HEK293 (cell line): ENCODE measurements around the gene DDX31.

Experiments used
- CTCF ChIA-PET: fragments of 350-600 bp; formaldehyde crosslinking; extraction: SDS; loops from one replicate; lab custom pipeline; 2021; ENCODE audit warnings: antibody characterized with exemption; lab: Yijun Ruan, JAX
- POLR2A ChIA-PET: fragments of 300-600 bp; formaldehyde crosslinking; extraction: SDS; loops from one replicate; lab custom pipeline; 2020; ENCODE audit warnings: antibody characterized with exemption, inconsistent platforms; lab: Yijun Ruan, JAX
- H3K27ac ChIP-seq: fragments of 200-500 bp; sonication (Bioruptor generic); 2 replicates; pipeline ENCODE4 v1.5.1; 2014; ENCODE audit warnings: low read depth, low read length, control low read depth, inconsistent platforms; ENCODE audit errors: extremely low read depth
- H3K36me3 ChIP-seq, 2 experiments: fragments of 200-500 bp in 1 of 2; sonication (Bioruptor generic) in 1 of 2; 1 replicate in 1 of 2; 2 replicates in 1 of 2; pipeline ENCODE4 v1.5.1; 2014 to 2017; ENCODE audit warnings: inconsistent platforms in 2 of 2, low read length in 2 of 2; ENCODE audit not compliant: control insufficient read depth in 2 of 2, insufficient read depth in 1 of 2
- H3K4me1 ChIP-seq: fragments of 200-500 bp; sonication (Bioruptor generic); 2 replicates; pipeline ENCODE4 v1.5.1; 2014; ENCODE audit warnings: mild to moderate bottlenecking, low read length, inconsistent platforms; ENCODE audit not compliant: control insufficient read depth, insufficient read depth
- H3K4me3 ChIP-seq: 2 replicates; pipeline ENCODE4 v1.5.1; 2011; ENCODE audit warnings: low read depth, mild to moderate bottlenecking, control low read depth, low read length, moderate library complexity
- H3K9me3 ChIP-seq: fragments of 200-500 bp; sonication (Bioruptor generic); 2 replicates; pipeline ENCODE4 v1.5.1; 2014; ENCODE audit warnings: low read depth, low read length, inconsistent platforms; ENCODE audit not compliant: control insufficient read depth, insufficient read depth
- HOXD13 ChIP-seq: sonication (generic); formaldehyde crosslinking; IDR thresholded peaks from 2 replicates; pipeline ENCODE4 v1.8.0; 2022; ENCODE audit warnings: missing genetic modification reagents, borderline replicate concordance
- KLF16 ChIP-seq: fragments of 450-650 bp; formaldehyde crosslinking; IDR thresholded peaks from 2 replicates; pipeline ENCODE4 v1.5.1; 2017; ENCODE audit warnings: missing biosample characterization, missing genetic modification characterization
- MEIS1 ChIP-seq: sonication (generic); formaldehyde crosslinking; IDR thresholded peaks from 2 replicates; pipeline ENCODE4 v1.8.1; 2022; ENCODE audit warnings: missing genetic modification reagents, mild to moderate bottlenecking, borderline replicate concordance
- ZBTB1 ChIP-seq: fragments of 450-650 bp; formaldehyde crosslinking; IDR thresholded peaks from 2 replicates; pipeline ENCODE4 v1.5.1; 2016; ENCODE audit warnings: missing biosample characterization, missing genetic modification characterization
- ZBTB20 ChIP-seq: fragments of 450-650 bp; formaldehyde crosslinking; IDR thresholded peaks from 2 replicates; pipeline ENCODE4 v1.5.1; 2016; ENCODE audit warnings: missing biosample characterization, missing genetic modification characterization
- ZFHX2 ChIP-seq: fragments of 450-650 bp; formaldehyde crosslinking; conservative IDR thresholded peaks from 2 replicates; pipeline ENCODE4 v1.5.1; 2016; ENCODE audit warnings: missing biosample characterization, missing genetic modification characterization
- ZNF121 ChIP-seq: fragments of 450-650 bp; formaldehyde crosslinking; IDR thresholded peaks from 2 replicates; pipeline ENCODE4 v1.5.1; 2016; ENCODE audit warnings: missing biosample characterization, missing genetic modification characterization
- ZNF157 ChIP-seq: fragments of 450-650 bp; formaldehyde crosslinking; IDR thresholded peaks from 2 replicates; pipeline ENCODE4 v1.5.1; 2016; ENCODE audit warnings: missing biosample characterization, missing genetic modification characterization
- ZNF223 ChIP-seq: fragments of 450-650 bp; formaldehyde crosslinking; IDR thresholded peaks from 2 replicates; pipeline ENCODE4 v1.5.1; 2016; ENCODE audit warnings: missing biosample characterization, missing genetic modification characterization
- ZNF266 ChIP-seq: fragments of 450-650 bp; formaldehyde crosslinking; IDR thresholded peaks from 2 replicates; pipeline ENCODE4 v1.5.1; 2016; ENCODE audit warnings: missing biosample characterization, missing genetic modification characterization, low read depth
- ZNF292 ChIP-seq: fragments of 450-650 bp; formaldehyde crosslinking; IDR thresholded peaks from 2 replicates; pipeline ENCODE4 v1.5.1; 2016; ENCODE audit warnings: low read depth, missing biosample characterization, missing genetic modification characterization, borderline replicate concordance
- ZNF335 ChIP-seq: fragments of 450-650 bp; formaldehyde crosslinking; conservative IDR thresholded peaks from 2 replicates; pipeline ENCODE4 v1.5.1; 2016; ENCODE audit warnings: missing biosample characterization, missing genetic modification characterization
- ZNF350 ChIP-seq: fragments of 450-650 bp; formaldehyde crosslinking; IDR thresholded peaks from 2 replicates; pipeline ENCODE4 v1.5.0; 2017; ENCODE audit warnings: missing biosample characterization, mild to moderate bottlenecking, missing genetic modification characterization
- ZNF426 ChIP-seq: fragments of 450-650 bp; formaldehyde crosslinking; IDR thresholded peaks from 2 replicates; pipeline ENCODE4 v1.5.1; 2017; ENCODE audit warnings: missing biosample characterization, missing genetic modification characterization, mild to moderate bottlenecking, inconsistent platforms, moderate library complexity
- ZNF521 ChIP-seq: fragments of 450-650 bp; formaldehyde crosslinking; IDR thresholded peaks from 2 replicates; pipeline ENCODE4 v1.5.1; 2017; ENCODE audit warnings: missing biosample characterization, mild to moderate bottlenecking, missing genetic modification characterization
- ZNF529 ChIP-seq: fragments of 450-650 bp; formaldehyde crosslinking; IDR thresholded peaks from 2 replicates; pipeline ENCODE4 v1.5.1; 2017; ENCODE audit warnings: missing genetic modification characterization, missing biosample characterization; ENCODE audit not compliant: insufficient replicate concordance
- ZNF654 ChIP-seq: fragments of 450-650 bp; formaldehyde crosslinking; IDR thresholded peaks from 2 replicates; pipeline ENCODE4 v1.5.1; 2016; ENCODE audit warnings: low read depth, missing biosample characterization, missing genetic modification characterization
- ZNF664 ChIP-seq: fragments of 450-650 bp; formaldehyde crosslinking; IDR thresholded peaks from 2 replicates; pipeline ENCODE4 v1.5.1; 2016; ENCODE audit warnings: missing biosample characterization, missing genetic modification characterization
- ZNF776 ChIP-seq: fragments of 450-650 bp; formaldehyde crosslinking; IDR thresholded peaks from 2 replicates; pipeline ENCODE4 v1.5.0; 2017; ENCODE audit warnings: missing biosample characterization, missing genetic modification characterization, borderline replicate concordance
- ZNF792 ChIP-seq: fragments of 450-650 bp; formaldehyde crosslinking; IDR thresholded peaks from 2 replicates; pipeline ENCODE4 v1.5.1; 2016; ENCODE audit warnings: missing biosample characterization, missing genetic modification characterization
- TF ChIP-seq, protein P1 (sequence below): fragments of 450-650 bp; formaldehyde crosslinking; IDR thresholded peaks from 2 replicates; pipeline ENCODE4 v1.5.1; 2016; ENCODE audit warnings: missing biosample characterization, missing genetic modification characterization
- TF ChIP-seq, protein P2 (sequence below): fragments of 450-650 bp; formaldehyde crosslinking; IDR thresholded peaks from 2 replicates; pipeline ENCODE4 v1.5.1; 2016; ENCODE audit warnings: missing biosample characterization, missing genetic modification characterization
- TF ChIP-seq, protein P3 (sequence below): fragments of 450-650 bp; formaldehyde crosslinking; conservative IDR thresholded peaks from 2 replicates; pipeline ENCODE4 v1.5.1; 2016; ENCODE audit warnings: low read depth, missing biosample characterization, missing genetic modification characterization
- TF ChIP-seq, protein P4 (sequence below): IDR thresholded peaks from 2 replicates; pipeline ENCODE4 v1.6.1; 2011; ENCODE audit warnings: mild to moderate bottlenecking, low read depth, low read length, borderline replicate concordance
- TF ChIP-seq, protein P5 (sequence below): fragments of 450-650 bp; formaldehyde crosslinking; IDR thresholded peaks from 2 replicates; pipeline ENCODE4 v1.5.1; 2017; ENCODE audit warnings: missing biosample characterization, mild to moderate bottlenecking, missing genetic modification characterization, moderate library complexity

The DDX31 gene

DNA sequence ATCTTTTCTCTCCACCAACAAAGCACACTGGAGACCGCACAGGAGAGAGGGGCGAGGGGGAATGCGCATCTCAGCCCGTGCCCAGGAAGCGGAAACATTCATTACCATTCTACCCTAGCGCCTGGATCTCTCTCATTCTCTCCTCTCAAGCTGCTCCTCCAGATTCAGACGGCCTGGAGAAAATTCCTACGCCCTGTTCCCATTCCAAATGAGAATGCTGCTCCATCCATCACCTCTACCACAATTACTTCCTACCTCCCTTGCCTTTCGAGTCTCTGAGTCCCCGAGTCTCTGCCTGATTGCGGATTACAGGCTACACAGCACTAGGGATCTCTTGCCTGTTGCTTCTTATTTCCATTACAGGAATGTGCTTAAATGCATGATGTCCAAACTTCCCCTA, 6.7 kb downstream of the DDX31 start:
- Histone ChIP-seq H3K4me3 (no peak overlapping the region), H3K36me3 (peaks cover 4 to 47% of the 10 kb centered on the region in 2 experiments; a peak in 2 of 3 replicates)
- POLR2A ChIA-PET = no interaction called here
- no peak for TF ChIP-seq ZBTB1 (tag by site-specific recombination)
- TF ChIP-seq, protein P1, sequence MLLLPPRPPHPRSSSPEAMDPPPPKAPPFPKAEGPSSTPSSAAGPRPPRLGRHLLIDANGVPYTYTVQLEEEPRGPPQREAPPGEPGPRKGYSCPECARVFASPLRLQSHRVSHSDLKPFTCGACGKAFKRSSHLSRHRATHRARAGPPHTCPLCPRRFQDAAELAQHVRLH (tag by site-specific recombination) = no peak
- TF ChIP-seq MEIS1 (CRISPR knock-in tag) = no peak
- no peak for TF ChIP-seq ZNF529 (tag by site-specific recombination)
- no peak for TF ChIP-seq ZNF654 (tag by site-specific recombination)
- no peak for TF ChIP-seq ZNF792 (tag by site-specific recombination)
- no peak for TF ChIP-seq ZNF157 (tag by site-specific recombination)
- TF ChIP-seq ZNF292 (tag by site-specific recombination) = no peak
- TF ChIP-seq KLF16 (tag by site-specific recombination) = no peak
- TF ChIP-seq, protein P2, sequence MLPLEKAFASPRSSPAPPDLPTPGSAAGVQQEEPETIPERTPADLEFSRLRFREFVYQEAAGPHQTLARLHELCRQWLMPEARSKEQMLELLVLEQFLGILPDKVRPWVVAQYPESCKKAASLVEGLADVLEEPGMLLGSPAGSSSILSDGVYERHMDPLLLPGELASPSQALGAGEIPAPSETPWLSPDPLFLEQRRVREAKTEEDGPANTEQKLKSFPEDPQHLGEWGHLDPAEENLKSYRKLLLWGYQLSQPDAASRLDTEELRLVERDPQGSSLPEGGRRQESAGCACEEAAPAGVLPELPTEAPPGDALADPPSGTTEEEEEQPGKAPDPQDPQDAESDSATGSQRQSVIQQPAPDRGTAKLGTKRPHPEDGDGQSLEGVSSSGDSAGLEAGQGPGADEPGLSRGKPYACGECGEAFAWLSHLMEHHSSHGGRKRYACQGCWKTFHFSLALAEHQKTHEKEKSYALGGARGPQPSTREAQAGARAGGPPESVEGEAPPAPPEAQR (tag by site-specific recombination) = no peak
- no peak for TF ChIP-seq ZFHX2 (tag by site-specific recombination)
- no peak for TF ChIP-seq HOXD13 (CRISPR knock-in tag)
- TF ChIP-seq, all 188 proteins: peak for 0
- no peaks in the 10 kb centered on the region for H3K4me1 ChIP-seq
- CTCF ChIA-PET = no interaction called here
- no peak overlapping the region for H3K27ac ChIP-seq
- no peaks in the 10 kb centered on the region for H3K9me3 ChIP-seq

DNA sequence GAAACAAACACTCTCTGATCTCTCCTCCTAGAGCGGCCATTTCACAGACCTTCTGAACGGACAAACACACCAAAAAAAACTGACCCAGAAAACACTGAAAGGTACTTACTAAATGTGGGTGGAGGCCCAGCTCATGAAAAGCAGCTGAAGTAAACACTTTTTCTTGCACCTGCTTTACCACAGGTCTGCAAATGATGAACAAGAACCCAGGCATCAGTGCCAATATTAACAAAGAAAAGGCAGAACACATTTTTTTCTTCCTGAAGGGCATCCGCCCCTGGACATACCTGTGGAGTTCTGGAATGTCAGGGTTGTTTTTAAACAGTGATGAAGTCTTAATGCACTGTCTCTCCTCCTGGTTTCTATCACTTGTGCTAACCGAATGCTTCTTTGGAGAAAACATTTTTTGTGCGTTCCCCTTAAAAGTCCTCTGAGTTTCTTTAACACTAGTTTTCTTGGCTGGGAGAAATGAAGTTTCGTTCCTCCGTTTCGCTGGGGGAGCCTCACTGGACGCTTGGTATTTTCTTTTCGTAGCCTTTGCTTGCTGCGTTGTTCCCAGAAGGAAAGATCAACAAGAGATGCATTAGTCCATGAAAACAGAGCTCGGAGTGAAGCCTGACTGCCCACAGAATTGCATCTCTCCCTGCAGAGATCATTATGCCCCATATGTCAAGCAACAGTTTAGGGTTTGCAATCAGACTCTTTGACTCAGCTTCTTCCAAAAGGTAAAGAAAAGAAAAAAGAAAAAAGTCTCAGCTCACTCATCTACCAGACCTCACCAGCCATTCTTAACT, 7.4 kb downstream of the DDX31 start:
- no peak overlapping the region for H3K27ac ChIP-seq
- CTCF ChIA-PET = no interaction called here
- TF ChIP-seq ZNF223 (tag by site-specific recombination) (no peak), ZNF521 (no peak), ZNF266 (no peak), ZNF350 (tag by site-specific recombination) (no peak), ZNF664 (no peak), ZBTB20 (no peak), ZNF292 (tag by site-specific recombination) (no peak), ZFHX2 (tag by site-specific recombination) (no peak), ZNF121 (no peak), ZNF529 (tag by site-specific recombination) (no peak), ZNF335 (tag by site-specific recombination) (no peak), ZNF426 (tag by site-specific recombination) (no peak), ZNF776 (no peak)
- TF ChIP-seq, protein P3, sequence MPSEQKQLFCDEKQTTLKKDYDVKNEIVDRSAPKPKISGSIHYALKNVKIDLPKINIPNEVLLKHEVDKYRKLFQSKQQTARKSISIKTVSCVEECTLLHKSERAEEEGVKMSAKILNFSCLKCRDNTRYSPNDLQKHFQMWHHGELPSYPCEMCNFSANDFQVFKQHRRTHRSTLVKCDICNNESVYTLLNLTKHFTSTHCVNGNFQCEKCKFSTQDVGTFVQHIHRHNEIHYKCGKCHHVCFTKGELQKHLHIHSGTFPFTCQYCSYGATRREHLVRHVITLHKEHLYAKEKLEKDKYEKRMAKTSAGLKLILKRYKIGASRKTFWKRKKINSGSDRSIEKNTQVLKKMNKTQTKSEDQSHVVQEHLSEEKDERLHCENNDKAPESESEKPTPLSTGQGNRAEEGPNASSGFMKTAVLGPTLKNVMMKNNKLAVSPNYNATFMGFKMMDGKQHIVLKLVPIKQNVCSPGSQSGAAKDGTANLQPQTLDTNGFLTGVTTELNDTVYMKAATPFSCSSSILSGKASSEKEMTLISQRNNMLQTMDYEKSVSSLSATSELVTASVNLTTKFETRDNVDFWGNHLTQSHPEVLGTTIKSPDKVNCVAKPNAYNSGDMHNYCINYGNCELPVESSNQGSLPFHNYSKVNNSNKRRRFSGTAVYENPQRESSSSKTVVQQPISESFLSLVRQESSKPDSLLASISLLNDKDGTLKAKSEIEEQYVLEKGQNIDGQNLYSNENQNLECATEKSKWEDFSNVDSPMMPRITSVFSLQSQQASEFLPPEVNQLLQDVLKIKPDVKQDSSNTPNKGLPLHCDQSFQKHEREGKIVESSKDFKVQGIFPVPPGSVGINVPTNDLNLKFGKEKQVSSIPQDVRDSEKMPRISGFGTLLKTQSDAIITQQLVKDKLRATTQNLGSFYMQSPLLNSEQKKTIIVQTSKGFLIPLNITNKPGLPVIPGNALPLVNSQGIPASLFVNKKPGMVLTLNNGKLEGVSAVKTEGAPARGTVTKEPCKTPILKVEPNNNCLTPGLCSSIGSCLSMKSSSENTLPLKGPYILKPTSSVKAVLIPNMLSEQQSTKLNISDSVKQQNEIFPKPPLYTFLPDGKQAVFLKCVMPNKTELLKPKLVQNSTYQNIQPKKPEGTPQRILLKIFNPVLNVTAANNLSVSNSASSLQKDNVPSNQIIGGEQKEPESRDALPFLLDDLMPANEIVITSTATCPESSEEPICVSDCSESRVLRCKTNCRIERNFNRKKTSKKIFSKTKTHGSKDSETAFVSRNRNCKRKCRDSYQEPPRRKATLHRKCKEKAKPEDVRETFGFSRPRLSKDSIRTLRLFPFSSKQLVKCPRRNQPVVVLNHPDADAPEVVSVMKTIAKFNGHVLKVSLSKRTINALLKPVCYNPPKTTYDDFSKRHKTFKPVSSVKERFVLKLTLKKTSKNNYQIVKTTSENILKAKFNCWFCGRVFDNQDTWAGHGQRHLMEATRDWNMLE (tag by site-specific recombination) = no peak
- TF ChIP-seq, protein P4, sequence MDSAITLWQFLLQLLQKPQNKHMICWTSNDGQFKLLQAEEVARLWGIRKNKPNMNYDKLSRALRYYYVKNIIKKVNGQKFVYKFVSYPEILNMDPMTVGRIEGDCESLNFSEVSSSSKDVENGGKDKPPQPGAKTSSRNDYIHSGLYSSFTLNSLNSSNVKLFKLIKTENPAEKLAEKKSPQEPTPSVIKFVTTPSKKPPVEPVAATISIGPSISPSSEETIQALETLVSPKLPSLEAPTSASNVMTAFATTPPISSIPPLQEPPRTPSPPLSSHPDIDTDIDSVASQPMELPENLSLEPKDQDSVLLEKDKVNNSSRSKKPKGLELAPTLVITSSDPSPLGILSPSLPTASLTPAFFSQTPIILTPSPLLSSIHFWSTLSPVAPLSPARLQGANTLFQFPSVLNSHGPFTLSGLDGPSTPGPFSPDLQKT = no peak
- TF ChIP-seq, protein P5, sequence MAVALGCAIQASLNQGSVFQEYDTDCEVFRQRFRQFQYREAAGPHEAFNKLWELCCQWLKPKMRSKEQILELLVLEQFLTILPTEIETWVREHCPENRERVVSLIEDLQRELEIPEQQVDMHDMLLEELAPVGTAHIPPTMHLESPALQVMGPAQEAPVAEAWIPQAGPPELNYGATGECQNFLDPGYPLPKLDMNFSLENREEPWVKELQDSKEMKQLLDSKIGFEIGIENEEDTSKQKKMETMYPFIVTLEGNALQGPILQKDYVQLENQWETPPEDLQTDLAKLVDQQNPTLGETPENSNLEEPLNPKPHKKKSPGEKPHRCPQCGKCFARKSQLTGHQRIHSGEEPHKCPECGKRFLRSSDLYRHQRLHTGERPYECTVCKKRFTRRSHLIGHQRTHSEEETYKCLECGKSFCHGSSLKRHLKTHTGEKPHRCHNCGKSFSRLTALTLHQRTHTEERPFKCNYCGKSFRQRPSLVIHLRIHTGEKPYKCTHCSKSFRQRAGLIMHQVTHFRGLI (tag by site-specific recombination) = no peak

More for the DNA sequence above, 7.4 kb downstream of the DDX31 start:
- no peak overlapping the region for H3K4me3 ChIP-seq
- H3K9me3 ChIP-seq = no peaks in the 10 kb centered on the region
- no peaks in the 10 kb centered on the region for H3K4me1 ChIP-seq
- POLR2A ChIA-PET = no interaction called here
- peaks cover 4 to 54% of the 10 kb centered on the region in 2 experiments; a peak in 2 of 3 replicates for H3K36me3 ChIP-seq
